ENCODE data around the gene SNRPD1.
A peak's percentile ranks its signal among the peaks of the same experiment; 100 is the strongest.

Gene SNRPD1

DNA sequence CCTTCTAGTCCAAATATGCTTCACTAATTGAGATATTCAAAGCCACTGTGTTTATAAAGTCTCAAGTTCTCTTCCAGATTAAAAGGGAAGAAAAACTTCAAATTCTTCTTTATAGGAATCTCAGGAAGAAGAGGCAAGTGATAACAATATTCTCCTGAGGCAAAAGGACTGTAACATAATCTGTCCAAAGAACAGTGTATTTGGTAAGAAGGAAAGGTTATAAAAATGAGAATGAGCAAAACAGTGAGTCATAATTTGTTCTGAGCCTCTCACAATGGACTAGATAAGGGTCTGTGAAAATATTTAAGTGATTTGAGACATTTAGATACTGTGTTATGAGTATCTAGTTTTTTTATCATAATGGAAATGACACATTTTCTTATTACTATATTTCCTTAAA lies 44.3 kb downstream of the SNRPD1 start (continued):
- TF ChIP-seq INSM2 (tag by site-specific recombination; IDR thresholded peaks at IDR 0.05), result no peak
- no peak for TF ChIP-seq GLI2 (tag by site-specific recombination; IDR thresholded peaks at IDR 0.05; ENCODE audit: borderline replicate concordance, low read depth)
- TF ChIP-seq ZBTB49 (tag by site-specific recombination; IDR thresholded peaks at IDR 0.05; ENCODE audit: low read depth), result no peak
- no peak for TF ChIP-seq ZNF311 (tag by site-specific recombination; IDR thresholded peaks at IDR 0.05; ENCODE audit: borderline replicate concordance)
- TF ChIP-seq ZNF48 (tag by site-specific recombination; IDR thresholded peaks at IDR 0.05), result no peak
- 0 out of 2 replicates have a peak, but pooled peaks have one; percentile 11 for TF ChIP-seq PRDM1 (tag by site-specific recombination; IDR thresholded peaks at IDR 0.05)
- TF ChIP-seq ZBTB11 (tag by site-specific recombination; conservative IDR thresholded peaks at IDR 0.05; ENCODE audit: low read depth), result no peak
- no peak for TF ChIP-seq ZNF513 (tag by site-specific recombination; IDR thresholded peaks at IDR 0.05)
- TF ChIP-seq SP7 (tag by site-specific recombination; IDR thresholded peaks at IDR 0.05), result no peak
- TF ChIP-seq ZNF791 (tag by site-specific recombination; IDR thresholded peaks at IDR 0.05), result no peak
- no peak for TF ChIP-seq ZNF26 (tag by site-specific recombination; IDR thresholded peaks at IDR 0.05)
- peak; percentile 50 for TF ChIP-seq ZNF843 (tag by site-specific recombination; IDR thresholded peaks at IDR 0.05)
- TF ChIP-seq ZNF140 (tag by site-specific recombination; IDR thresholded peaks at IDR 0.05), result no peak
- TF ChIP-seq, protein P1, sequence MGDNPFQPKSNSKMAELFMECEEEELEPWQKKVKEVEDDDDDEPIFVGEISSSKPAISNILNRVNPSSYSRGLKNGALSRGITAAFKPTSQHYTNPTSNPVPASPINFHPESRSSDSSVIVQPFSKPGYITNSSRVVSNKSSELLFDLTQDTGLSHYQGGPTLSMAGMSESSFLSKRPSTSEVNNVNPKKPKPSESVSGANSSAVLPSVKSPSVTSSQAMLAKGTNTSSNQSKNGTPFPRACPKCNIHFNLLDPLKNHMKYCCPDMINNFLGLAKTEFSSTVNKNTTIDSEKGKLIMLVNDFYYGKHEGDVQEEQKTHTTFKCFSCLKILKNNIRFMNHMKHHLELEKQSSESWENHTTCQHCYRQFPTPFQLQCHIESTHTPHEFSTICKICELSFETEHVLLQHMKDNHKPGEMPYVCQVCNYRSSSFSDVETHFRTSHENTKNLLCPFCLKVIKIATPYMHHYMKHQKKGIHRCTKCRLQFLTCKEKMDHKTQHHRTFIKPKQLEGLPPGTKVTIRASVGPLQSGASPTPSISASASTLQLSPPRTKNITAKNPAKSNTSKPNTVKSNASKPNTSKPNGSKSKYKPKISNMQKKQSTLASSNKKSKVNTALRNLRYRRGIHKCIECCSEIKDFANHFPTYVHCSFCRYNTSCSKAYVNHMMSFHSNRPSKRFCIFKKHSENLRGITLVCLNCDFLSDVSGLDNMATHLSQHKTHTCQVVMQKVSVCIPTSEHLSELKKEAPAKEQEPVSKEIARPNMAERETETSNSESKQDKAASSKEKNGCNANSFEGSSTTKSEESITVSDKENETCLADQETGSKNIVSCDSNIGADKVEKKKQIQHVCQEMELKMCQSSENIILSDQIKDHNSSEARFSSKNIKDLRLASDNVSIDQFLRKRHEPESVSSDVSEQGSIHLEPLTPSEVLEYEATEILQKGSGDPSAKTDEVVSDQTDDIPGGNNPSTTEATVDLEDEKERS (tag by site-specific recombination; IDR thresholded peaks at IDR 0.05), result no peak
- peak; percentile 54 for TF ChIP-seq KLF8 (tag by site-specific recombination; IDR thresholded peaks at IDR 0.05)
- TF ChIP-seq ZNF624 (tag by site-specific recombination; IDR thresholded peaks at IDR 0.05), result no peak
- TF ChIP-seq ZFP37 (tag by site-specific recombination; IDR thresholded peaks at IDR 0.05), result no peak
- no peak for TF ChIP-seq ZNF23 (tag by site-specific recombination; IDR thresholded peaks at IDR 0.05; ENCODE audit: borderline replicate concordance)
- no peak for TF ChIP-seq ZNF837 (tag by site-specific recombination; IDR thresholded peaks at IDR 0.05)
- TF ChIP-seq ZNF16 (tag by site-specific recombination; IDR thresholded peaks at IDR 0.05; ENCODE audit: low read depth), result no peak
- TF ChIP-seq ZBTB17 (tag by site-specific recombination; IDR thresholded peaks at IDR 0.05), result no peak
- no peak for TF ChIP-seq ZFP41 (tag by site-specific recombination; IDR thresholded peaks at IDR 0.05; ENCODE audit: borderline replicate concordance)
- TF ChIP-seq GFI1B (tag by site-specific recombination; IDR thresholded peaks at IDR 0.05), result no peak
- peak; percentile 49; the same call in 1 of the 2 replicates for TF ChIP-seq FEZF1 (tag by site-specific recombination; IDR thresholded peaks at IDR 0.05)
- peak; percentile 75 for TF ChIP-seq ZNF629 (tag by site-specific recombination; IDR thresholded peaks at IDR 0.05)
- TF ChIP-seq ZNF169 (tag by site-specific recombination; IDR thresholded peaks at IDR 0.05), result no peak
- no peak for TF ChIP-seq ZNF221 (tag by site-specific recombination; IDR thresholded peaks at IDR 0.05; ENCODE audit: borderline replicate concordance)
